Measurements from ENCODE around the gene ARHGEF26.
A peak's percentile ranks its signal among the peaks of the same experiment; 100 is the strongest.

ARHGEF26 gene

GRCh38 chr3:154161806-154162205 lies 40.6 kb downstream of the ARHGEF26 start:
- TF ChIP-seq GATA3 (IDR thresholded peaks at IDR 0.05; ENCODE audit: low read depth, low read length) (no peak), GATA2 (IDR thresholded peaks at IDR 0.05; ENCODE audit: low read depth, low read length) (no peak)

GRCh38 chr3:154164387-154164786 lies 43.2 kb downstream of the ARHGEF26 start:
- TF ChIP-seq GATA2 (IDR thresholded peaks at IDR 0.05; ENCODE audit: low read depth, low read length) (no peak), GATA3 (IDR thresholded peaks at IDR 0.05; ENCODE audit: low read depth, low read length) (no peak)

DNA sequence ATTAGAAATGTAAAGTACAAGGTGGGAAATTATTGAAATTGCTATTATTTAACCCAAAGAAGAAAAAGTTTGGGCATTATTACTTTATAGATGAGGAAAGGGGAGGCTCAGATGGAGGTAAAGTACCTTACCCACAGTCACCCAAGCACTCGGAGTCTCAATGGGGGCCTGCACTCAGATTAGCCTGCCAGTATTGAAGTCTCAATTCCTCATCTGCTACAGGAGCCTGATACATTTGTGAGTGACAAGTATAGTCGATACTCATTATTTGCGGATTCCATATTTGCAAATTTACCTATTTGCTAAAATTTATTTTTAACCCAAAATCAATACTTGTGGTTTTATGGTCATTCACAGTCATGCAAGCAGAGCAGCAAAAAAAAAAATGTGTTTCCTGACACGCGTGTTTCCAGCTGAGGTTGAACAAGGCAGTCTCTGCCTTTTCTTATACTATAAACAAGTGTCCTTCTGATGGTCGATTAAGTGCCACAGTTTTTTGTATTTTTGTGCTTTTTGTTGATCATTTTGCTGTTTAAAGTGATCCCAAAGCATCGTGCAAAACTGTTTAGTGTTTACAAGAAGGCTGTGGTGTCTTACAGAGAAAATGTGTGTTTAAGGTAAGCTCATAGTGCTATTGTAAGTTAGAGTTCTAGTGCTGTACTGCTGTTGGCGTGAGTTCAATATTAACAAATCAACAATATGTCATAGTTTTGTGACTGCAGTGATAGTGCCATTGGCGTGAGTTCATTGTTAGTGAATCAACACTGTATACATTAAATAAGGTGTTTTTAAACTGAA lies 48.0 kb downstream of the ARHGEF26 start:
- TF ChIP-seq GATA3 (IDR thresholded peaks at IDR 0.05; ENCODE audit: low read depth, low read length) (no peak), GATA2 (IDR thresholded peaks at IDR 0.05; ENCODE audit: low read depth, low read length) (no peak)

GRCh38 chr3:154169796-154170110 lies 48.6 kb downstream of the ARHGEF26 start:
- no peak for TF ChIP-seq GATA2 (IDR thresholded peaks at IDR 0.05; ENCODE audit: low read depth, low read length)
- TF ChIP-seq GATA3 (IDR thresholded peaks at IDR 0.05; ENCODE audit: low read depth, low read length): no peak

DNA sequence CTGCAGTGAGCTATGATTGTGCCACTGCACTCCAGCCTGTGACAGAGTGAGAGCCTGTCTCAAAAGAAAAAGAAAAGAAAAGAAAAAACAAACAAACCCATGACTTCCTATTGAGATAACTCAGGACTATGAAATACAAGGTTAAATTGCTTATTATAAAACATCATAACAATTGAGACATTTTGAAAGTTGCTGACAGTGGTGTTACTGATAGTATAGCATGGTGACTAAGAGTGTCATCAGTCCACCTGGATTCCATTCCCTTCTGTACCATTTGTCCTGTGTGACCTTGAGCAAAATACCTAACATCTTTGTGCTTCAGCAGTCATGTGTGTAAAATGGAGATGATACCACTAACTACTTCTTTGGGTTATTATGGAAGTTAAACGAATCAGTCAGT lies 49.1 kb downstream of the ARHGEF26 start:
- no peak for TF ChIP-seq GATA3 (IDR thresholded peaks at IDR 0.05; ENCODE audit: low read depth, low read length)
- no peak for TF ChIP-seq GATA2 (IDR thresholded peaks at IDR 0.05; ENCODE audit: low read depth, low read length)

GRCh38 chr3:154175041-154175440 lies 53.9 kb downstream of the ARHGEF26 start:
- TF ChIP-seq GATA2 (IDR thresholded peaks at IDR 0.05; ENCODE audit: low read depth, low read length): no peak
- TF ChIP-seq GATA3 (IDR thresholded peaks at IDR 0.05; ENCODE audit: low read depth, low read length): no peak

- TF ChIP-seq GATA3 (IDR thresholded peaks at IDR 0.05; ENCODE audit: low read depth, low read length) (no peak), GATA2 (IDR thresholded peaks at IDR 0.05; ENCODE audit: low read depth, low read length) (no peak)
Observed at GRCh38 chr3:154176036-154176435, 54.8 kb downstream of the ARHGEF26 start.

GRCh38 chr3:154177406-154177805 lies 56.2 kb downstream of the ARHGEF26 start:
- TF ChIP-seq GATA2 (IDR thresholded peaks at IDR 0.05; ENCODE audit: low read depth, low read length) (no peak), GATA3 (IDR thresholded peaks at IDR 0.05; ENCODE audit: low read depth, low read length) (no peak)

DNA sequence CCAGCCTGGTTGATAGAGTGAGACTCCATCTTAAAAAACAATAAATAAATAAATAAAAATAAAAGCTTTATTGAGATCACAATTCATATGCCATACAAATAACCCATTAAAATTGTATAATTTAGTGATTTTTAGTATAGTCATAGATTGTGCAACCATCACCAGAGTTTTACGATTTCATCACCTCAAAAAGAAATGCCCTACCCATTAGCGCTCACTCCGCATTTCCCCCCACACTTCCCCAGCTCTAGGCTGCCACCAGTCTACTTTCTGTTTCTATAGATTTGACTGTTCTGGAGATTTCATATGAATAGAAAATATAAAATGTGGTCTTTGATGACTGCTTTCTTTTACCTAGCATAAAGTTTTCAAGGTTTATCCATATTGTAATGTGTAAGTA lies 57.0 kb downstream of the ARHGEF26 start:
- TF ChIP-seq GATA2 (IDR thresholded peaks at IDR 0.05; ENCODE audit: low read depth, low read length) (no peak), GATA3 (IDR thresholded peaks at IDR 0.05; ENCODE audit: low read depth, low read length) (no peak)

GRCh38 chr3:154180836-154181691 lies 59.9 kb downstream of the ARHGEF26 start:
- TF ChIP-seq GATA3 (IDR thresholded peaks at IDR 0.05; ENCODE audit: low read depth, low read length) (no peak), GATA2 (IDR thresholded peaks at IDR 0.05; ENCODE audit: low read depth, low read length) (no peak)

- TF ChIP-seq GATA3 (IDR thresholded peaks at IDR 0.05; ENCODE audit: low read depth, low read length) (peak; percentile 27; the same call in 1 of the 2 replicates), GATA2 (IDR thresholded peaks at IDR 0.05; ENCODE audit: low read depth, low read length) (peak; percentile 63)
Observed at GRCh38 chr3:154182322-154182922, 61.2 kb downstream of the ARHGEF26 start.

DNA sequence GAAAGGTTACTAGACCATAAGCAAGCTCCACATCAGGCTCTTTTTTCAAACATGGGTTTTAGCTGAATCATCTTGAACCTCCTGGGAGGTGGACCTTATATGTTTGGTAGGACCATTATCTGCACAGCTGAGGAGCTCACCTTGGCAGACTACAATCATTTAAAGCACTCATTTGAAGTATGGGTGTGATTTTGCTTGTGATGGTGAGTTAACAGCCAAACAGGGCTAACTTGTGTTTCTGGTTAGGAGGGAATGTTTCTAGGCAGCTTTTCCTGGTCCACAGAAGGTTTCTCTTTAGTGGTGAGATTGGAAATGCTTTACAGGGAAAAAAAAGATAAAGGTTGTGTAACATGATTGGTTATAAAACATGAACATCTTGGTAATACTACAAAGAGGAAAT lies 61.8 kb downstream of the ARHGEF26 start:
- no peak for TF ChIP-seq GATA3 (IDR thresholded peaks at IDR 0.05; ENCODE audit: low read depth, low read length)

GRCh38 chr3:154184582-154184981 lies 63.4 kb downstream of the ARHGEF26 start:
- TF ChIP-seq GATA2 (IDR thresholded peaks at IDR 0.05; ENCODE audit: low read depth, low read length) (no peak), GATA3 (IDR thresholded peaks at IDR 0.05; ENCODE audit: low read depth, low read length) (no peak)

DNA sequence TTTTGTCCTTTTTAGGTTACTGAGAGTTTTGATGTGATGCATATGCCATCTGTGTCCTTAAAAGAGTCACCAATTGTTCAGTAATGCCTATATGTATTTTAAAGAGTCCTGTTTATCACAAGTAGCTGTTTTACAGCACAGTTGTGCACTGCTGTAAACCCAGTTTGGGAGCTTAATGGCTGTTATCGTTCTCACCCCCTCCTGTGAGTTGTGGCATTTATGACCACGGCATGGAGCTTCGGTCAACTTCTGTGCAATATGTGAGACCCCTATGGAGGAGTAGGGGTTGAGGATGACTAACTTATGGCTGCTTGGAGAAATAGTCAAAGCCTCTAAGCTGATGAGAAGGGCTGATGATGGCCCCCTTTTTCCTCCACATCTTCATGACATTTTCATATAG lies 67.2 kb downstream of the ARHGEF26 start:
- TF ChIP-seq GATA3 (IDR thresholded peaks at IDR 0.05; ENCODE audit: low read depth, low read length): no peak
- TF ChIP-seq GATA2 (IDR thresholded peaks at IDR 0.05; ENCODE audit: low read depth, low read length): no peak

Measured in SH-SY5Y (cell line).